Measurements from ENCODE around the gene AVPI1. TPM values are rescaled to one million over a fixed set of nuclear protein-coding genes. Genes with fewer than 3 reads are reported as not detected.

Gene AVPI1
- total and polyA plus RNA-seq, 2 donors from 2014 or later = 10.7 to 15.5 TPM

DNA sequence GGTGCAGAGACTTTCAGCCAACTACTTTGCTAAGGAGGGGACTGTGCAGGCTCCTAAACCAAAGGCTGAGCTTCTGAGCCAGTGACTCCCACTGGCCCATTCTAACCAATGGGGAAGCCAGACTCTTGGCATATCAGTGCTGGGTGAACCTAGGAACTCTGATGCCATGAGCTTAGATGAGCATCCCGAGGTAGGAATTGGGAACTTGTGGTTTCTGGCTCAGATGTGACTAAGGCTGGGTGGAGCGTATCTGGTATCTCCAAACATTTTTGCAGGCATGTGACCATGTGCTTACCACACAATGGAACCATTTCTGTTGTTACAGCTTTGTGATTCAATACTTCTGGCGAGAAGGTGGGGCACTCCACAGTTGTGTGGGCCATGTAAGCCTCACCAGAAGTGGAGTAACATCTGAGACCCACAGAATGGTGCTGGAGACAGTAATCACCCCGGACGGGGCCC lies 2.5 kb upstream of the AVPI1 start:
- Histone ChIP-seq H3K9me3 (ENCODE audit: control insufficient read depth in 2 of 3, insufficient read depth in 1 of 3, low read length in 3 of 3) (peaks cover 0 to 3% (median 0%) of the 10 kb centered on the region in 3 donors), H3K27ac (ENCODE audit: low read depth in 2 of 2, low read length in 2 of 2) (no peak overlapping the region), H3K36me3 (ENCODE audit: control insufficient read depth in 2 of 3, insufficient read depth in 3 of 3, low read length in 3 of 3) (no peaks in the 10 kb centered on the region), H3K9ac (ENCODE audit: low read length in 3 of 3) (no peak overlapping the region), H3K4me1 (ENCODE audit: control insufficient read depth in 2 of 3, insufficient read depth in 2 of 3, low read depth in 1 of 3, low read length in 3 of 3) (peaks cover 2 to 14% (median 11%) of the 10 kb centered on the region in 3 donors), H3K4me3 (ENCODE audit: low read length in 3 of 3) (no peak overlapping the region), H3K27me3 (ENCODE audit: control insufficient read depth, insufficient read depth, low read length) (no peaks in the 10 kb centered on the region)
- no peak for TF ChIP-seq CTCF (IDR thresholded peaks at IDR 0.05; ENCODE audit: borderline replicate concordance, extremely low read depth, insufficient read depth)
- DNase-seq = no peak
- FAIRE-seq = no peak
- intact Hi-C loops (cut with DNase I) = no loop called here

DNA sequence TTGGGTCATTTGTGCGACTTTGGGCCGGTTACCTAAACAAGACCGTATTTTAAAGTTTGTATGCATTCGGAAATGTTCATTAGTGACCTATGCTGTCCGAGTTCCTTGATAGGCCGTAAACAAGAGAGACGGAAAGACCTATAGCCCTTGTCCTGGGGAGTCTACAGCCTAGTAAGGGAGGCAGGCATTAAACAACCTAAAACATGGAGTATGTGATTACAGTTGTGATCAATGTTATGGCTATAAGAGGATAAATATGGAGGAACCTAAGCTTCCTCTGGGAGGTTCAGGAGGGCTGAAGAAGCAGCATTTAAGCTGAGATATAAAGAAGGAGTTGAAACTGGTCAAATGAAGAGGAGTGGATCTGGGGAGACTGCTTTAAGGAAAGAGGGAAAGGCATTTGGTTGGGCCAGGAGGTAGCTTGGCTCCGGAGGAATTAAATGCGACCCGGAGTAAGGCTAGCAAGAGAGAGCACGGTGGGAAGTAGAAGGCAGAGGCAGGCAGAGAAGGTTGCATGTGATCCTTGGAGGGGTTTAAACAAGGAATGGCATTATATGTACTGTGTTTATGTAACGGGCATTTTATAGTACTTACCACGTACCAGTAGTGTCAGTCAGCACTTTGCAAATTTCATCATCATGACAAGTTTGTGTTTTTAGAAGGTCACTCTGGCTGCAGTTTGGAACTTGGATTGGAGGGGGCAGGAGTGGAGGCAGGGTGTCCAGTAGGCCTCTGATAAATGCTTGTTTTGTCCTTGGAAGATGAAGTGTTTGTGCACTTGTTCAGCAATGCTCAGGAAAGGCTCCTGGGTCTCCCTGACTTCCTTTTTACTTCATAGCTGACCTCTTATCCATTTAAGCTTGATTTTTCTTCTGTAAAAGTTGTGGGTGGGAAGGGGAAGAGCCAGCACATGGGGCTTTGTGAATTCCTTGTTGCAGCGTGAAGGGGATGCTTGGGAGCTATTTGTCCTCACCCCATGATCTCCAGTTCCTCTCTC lies 1.0 kb upstream of the AVPI1 start:
- Histone ChIP-seq H3K36me3 (ENCODE audit: control insufficient read depth in 2 of 3, insufficient read depth in 3 of 3, low read length in 3 of 3) (no peaks in the 10 kb centered on the region), H3K4me3 (ENCODE audit: low read length in 3 of 3) (peak overlapping the region; percentile 58 to 82 (median 65)), H3K9ac (ENCODE audit: low read length in 3 of 3) (peak overlapping the region; percentile 4 to 82 (median 34)), H3K9me3 (ENCODE audit: control insufficient read depth in 2 of 3, insufficient read depth in 1 of 3, low read length in 3 of 3) (no peaks in the 10 kb centered on the region), H3K27me3 (ENCODE audit: control insufficient read depth, insufficient read depth, low read length) (no peaks in the 10 kb centered on the region), H3K27ac (ENCODE audit: low read depth in 2 of 2, low read length in 2 of 2) (peak overlapping the region; percentile 90 to 95), H3K4me1 (ENCODE audit: control insufficient read depth in 2 of 3, insufficient read depth in 2 of 3, low read depth in 1 of 3, low read length in 3 of 3) (peaks cover 2 to 23% (median 19%) of the 10 kb centered on the region in 3 donors)
- DNase-seq = no peak
- no peak for FAIRE-seq
- intact Hi-C loops (cut with DNase I) = no loop called here
- no peak for TF ChIP-seq CTCF (IDR thresholded peaks at IDR 0.05; ENCODE audit: borderline replicate concordance, extremely low read depth, insufficient read depth)

DNA sequence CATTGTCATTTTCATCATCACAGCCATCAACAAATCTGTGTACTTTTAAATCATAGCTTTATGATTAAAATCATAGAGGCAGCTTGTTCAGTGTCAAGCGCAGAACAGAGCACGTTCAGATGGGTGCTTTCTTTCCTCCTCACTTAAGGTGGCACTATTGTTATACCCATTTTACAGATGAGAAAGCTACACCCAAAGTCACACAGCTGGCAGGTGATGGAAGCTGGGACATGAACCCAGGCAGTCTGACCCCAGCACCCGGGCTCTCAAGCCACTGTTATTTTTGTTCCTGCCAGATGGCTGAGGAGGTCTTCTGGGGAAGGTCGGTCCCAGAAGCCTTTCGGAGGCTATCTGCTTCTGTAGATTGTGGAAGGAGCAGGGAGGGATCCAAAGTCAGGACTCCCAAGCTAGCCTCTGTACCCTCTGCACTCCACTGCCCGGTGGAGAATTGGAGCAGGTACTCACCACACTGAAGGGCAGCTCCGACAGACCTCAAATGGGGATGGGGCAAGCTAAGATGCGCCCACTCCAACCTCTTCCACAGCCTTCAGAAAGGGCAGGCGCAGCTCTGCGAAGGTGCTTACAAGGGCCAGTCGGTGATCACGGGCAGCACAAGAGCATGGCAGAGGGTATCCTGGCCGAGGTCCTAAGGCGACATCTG lies 610 bp downstream of the AVPI1 start:
- Histone ChIP-seq H3K4me3 (ENCODE audit: low read length in 3 of 3) (peak overlapping the region; percentile 60 to 82 (median 60)), H3K4me1 (ENCODE audit: control insufficient read depth in 2 of 3, insufficient read depth in 2 of 3, low read depth in 1 of 3, low read length in 3 of 3) (peaks cover 2 to 23% (median 23%) of the 10 kb centered on the region in 3 donors), H3K9ac (ENCODE audit: low read length in 3 of 3) (peak overlapping the region; percentile 45 to 93 (median 86)), H3K9me3 (ENCODE audit: control insufficient read depth in 2 of 3, insufficient read depth in 1 of 3, low read length in 3 of 3) (no peaks in the 10 kb centered on the region), H3K36me3 (ENCODE audit: control insufficient read depth in 2 of 3, insufficient read depth in 3 of 3, low read length in 3 of 3) (no peaks in the 10 kb centered on the region), H3K27me3 (ENCODE audit: control insufficient read depth, insufficient read depth, low read length) (no peaks in the 10 kb centered on the region), H3K27ac (ENCODE audit: low read depth in 2 of 2, low read length in 2 of 2) (peak overlapping the region; percentile 94 to 95)
- no peak for DNase-seq
- intact Hi-C loops (cut with DNase I) = no loop called here
- no peak for TF ChIP-seq CTCF (IDR thresholded peaks at IDR 0.05; ENCODE audit: borderline replicate concordance, extremely low read depth, insufficient read depth)
- no peak for FAIRE-seq

Data from kidney (tissue), 14 donors.